ENCODE measurements around the gene LRRC7.
"Not testable (repeated sequence)": the region's sequence is repeated elsewhere in the genome, so short reads cannot be mapped to it uniquely, and the experiment has no call there.

Gene LRRC7

GRCh38 chr1:69878338-69878737, 310.6 kb downstream of the LRRC7 start:
- DNase-seq (ENCODE audit: low spot score in 2 of 2) (no peak), ATAC-seq (replicated peaks; ENCODE audit: extremely low read depth, poor library complexity, severe bottlenecking) (no peak)
- Mint-ChIP-seq H3K27me3 (no peaks in the 10 kb centered on the region), H3K4me1 (no peaks in the 10 kb centered on the region), H3K4me3 (no peak overlapping the region), H3K9me3 (peaks cover 16% of the 10 kb centered on the region), H3K27ac (ENCODE audit: low read depth) (no peak overlapping the region), H3K36me3 (ENCODE audit: insufficient read depth) (peaks cover 2% of the 10 kb centered on the region)

GRCh38 chr1:69888016-69888415, 320.3 kb downstream of the LRRC7 start:
- H3K27ac Mint-ChIP-seq (ENCODE audit: low read depth); H3K36me3 Mint-ChIP-seq (ENCODE audit: insufficient read depth); H3K4me1 Mint-ChIP-seq; H3K4me3 Mint-ChIP-seq; ATAC-seq (replicated peaks; ENCODE audit: extremely low read depth, poor library complexity, severe bottlenecking); DNase-seq (ENCODE audit: low spot score in 2 of 2); H3K27me3 Mint-ChIP-seq: not testable (repeated sequence)
- peaks cover 20% of the 10 kb centered on the region for H3K9me3 Mint-ChIP-seq

GRCh38 chr1:69888657-69889056, 320.9 kb downstream of the LRRC7 start:
- ATAC-seq (replicated peaks; ENCODE audit: extremely low read depth, poor library complexity, severe bottlenecking) (no peak), DNase-seq (ENCODE audit: low spot score in 2 of 2) (no peak)
- no peaks in the 10 kb centered on the region for H3K36me3 Mint-ChIP-seq (ENCODE audit: insufficient read depth)
- peaks cover 20% of the 10 kb centered on the region for H3K9me3 Mint-ChIP-seq
- H3K4me1 Mint-ChIP-seq = no peaks in the 10 kb centered on the region
- no peak overlapping the region for H3K27ac Mint-ChIP-seq (ENCODE audit: low read depth)
- no peaks in the 10 kb centered on the region for H3K27me3 Mint-ChIP-seq
- H3K4me3 Mint-ChIP-seq = no peak overlapping the region

- Mint-ChIP-seq H3K9me3 (peaks cover 16% of the 10 kb centered on the region), H3K36me3 (ENCODE audit: insufficient read depth) (no peaks in the 10 kb centered on the region), H3K27ac (ENCODE audit: low read depth) (no peak overlapping the region), H3K27me3 (no peaks in the 10 kb centered on the region), H3K4me1 (no peaks in the 10 kb centered on the region), H3K4me3 (no peak overlapping the region)
- DNase-seq (ENCODE audit: low spot score in 2 of 2) (no peak), ATAC-seq (replicated peaks; ENCODE audit: extremely low read depth, poor library complexity, severe bottlenecking) (no peak)
Measured at GRCh38 chr1:69898403-69898947, 330.8 kb downstream of the LRRC7 start.

- ATAC-seq (replicated peaks; ENCODE audit: extremely low read depth, poor library complexity, severe bottlenecking) (no peak), DNase-seq (ENCODE audit: low spot score in 2 of 2) (no peak)
- no peak overlapping the region for H3K27ac Mint-ChIP-seq (ENCODE audit: low read depth)
- peaks cover 12% of the 10 kb centered on the region for H3K9me3 Mint-ChIP-seq
- H3K36me3 Mint-ChIP-seq (ENCODE audit: insufficient read depth) = peaks cover 2% of the 10 kb centered on the region
- H3K4me3 Mint-ChIP-seq = no peak overlapping the region
- no peaks in the 10 kb centered on the region for H3K27me3 Mint-ChIP-seq
- H3K4me1 Mint-ChIP-seq = no peaks in the 10 kb centered on the region
Measured at GRCh38 chr1:69911301-69911801, 343.6 kb downstream of the LRRC7 start.

GRCh38 chr1:69913977-69914376, 346.3 kb downstream of the LRRC7 start:
- no peaks in the 10 kb centered on the region for H3K4me1 Mint-ChIP-seq
- peaks cover 2% of the 10 kb centered on the region for H3K36me3 Mint-ChIP-seq (ENCODE audit: insufficient read depth)
- peaks cover 17% of the 10 kb centered on the region for H3K9me3 Mint-ChIP-seq
- no peaks in the 10 kb centered on the region for H3K27me3 Mint-ChIP-seq
- ATAC-seq (replicated peaks; ENCODE audit: extremely low read depth, poor library complexity, severe bottlenecking) = no peak
- DNase-seq (ENCODE audit: low spot score in 2 of 2) = no peak
- no peak overlapping the region for H3K27ac Mint-ChIP-seq (ENCODE audit: low read depth)
- no peak overlapping the region for H3K4me3 Mint-ChIP-seq

GRCh38 chr1:69914976-69915765, 347.4 kb downstream of the LRRC7 start:
- Mint-ChIP-seq H3K36me3 (ENCODE audit: insufficient read depth) (no peaks in the 10 kb centered on the region), H3K4me3 (no peak overlapping the region), H3K27me3 (no peaks in the 10 kb centered on the region), H3K9me3 (peaks cover 12% of the 10 kb centered on the region), H3K27ac (ENCODE audit: low read depth) (no peak overlapping the region), H3K4me1 (no peaks in the 10 kb centered on the region)
- ATAC-seq (replicated peaks; ENCODE audit: extremely low read depth, poor library complexity, severe bottlenecking) = no peak
- no peak for DNase-seq (ENCODE audit: low spot score in 2 of 2)

- DNase-seq (ENCODE audit: low spot score in 2 of 2) = no peak
- no peaks in the 10 kb centered on the region for H3K4me1 Mint-ChIP-seq
- peaks cover 18% of the 10 kb centered on the region for H3K9me3 Mint-ChIP-seq
- no peaks in the 10 kb centered on the region for H3K27me3 Mint-ChIP-seq
- no peak overlapping the region for H3K27ac Mint-ChIP-seq (ENCODE audit: low read depth)
- no peak for ATAC-seq (replicated peaks; ENCODE audit: extremely low read depth, poor library complexity, severe bottlenecking)
- no peaks in the 10 kb centered on the region for H3K36me3 Mint-ChIP-seq (ENCODE audit: insufficient read depth)
- H3K4me3 Mint-ChIP-seq = no peak overlapping the region
Measured at GRCh38 chr1:69919129-69919921, 351.6 kb downstream of the LRRC7 start.

- Mint-ChIP-seq H3K4me3 (no peak overlapping the region), H3K9me3 (peaks cover 16% of the 10 kb centered on the region), H3K27me3 (no peaks in the 10 kb centered on the region), H3K4me1 (no peaks in the 10 kb centered on the region), H3K27ac (ENCODE audit: low read depth) (no peak overlapping the region), H3K36me3 (ENCODE audit: insufficient read depth) (no peaks in the 10 kb centered on the region)
- no peak for ATAC-seq (replicated peaks; ENCODE audit: extremely low read depth, poor library complexity, severe bottlenecking)
- no peak for DNase-seq (ENCODE audit: low spot score in 2 of 2)
Measured at GRCh38 chr1:69919922-69920273, 352.2 kb downstream of the LRRC7 start.

- ATAC-seq (replicated peaks; ENCODE audit: extremely low read depth, poor library complexity, severe bottlenecking) (no peak), DNase-seq (ENCODE audit: low spot score in 2 of 2) (no peak)
- no peaks in the 10 kb centered on the region for H3K4me1 Mint-ChIP-seq
- H3K27ac Mint-ChIP-seq (ENCODE audit: low read depth) = no peak overlapping the region
- H3K9me3 Mint-ChIP-seq = peaks cover 14% of the 10 kb centered on the region
- H3K4me3 Mint-ChIP-seq = no peak overlapping the region
- H3K27me3 Mint-ChIP-seq = no peaks in the 10 kb centered on the region
- H3K36me3 Mint-ChIP-seq (ENCODE audit: insufficient read depth) = no peaks in the 10 kb centered on the region
Measured at GRCh38 chr1:69920426-69920825, 352.7 kb downstream of the LRRC7 start.

- no peak for ATAC-seq (replicated peaks; ENCODE audit: extremely low read depth, poor library complexity, severe bottlenecking)
- H3K4me1 Mint-ChIP-seq = no peaks in the 10 kb centered on the region
- H3K9me3 Mint-ChIP-seq = peaks cover 15% of the 10 kb centered on the region
- no peaks in the 10 kb centered on the region for H3K27me3 Mint-ChIP-seq
- no peaks in the 10 kb centered on the region for H3K36me3 Mint-ChIP-seq (ENCODE audit: insufficient read depth)
- no peak overlapping the region for H3K4me3 Mint-ChIP-seq
- no peak overlapping the region for H3K27ac Mint-ChIP-seq (ENCODE audit: low read depth)
- no peak for DNase-seq (ENCODE audit: low spot score in 2 of 2)
Measured at GRCh38 chr1:69921486-69921885, 353.8 kb downstream of the LRRC7 start.

GRCh38 chr1:69928234-69928633, 360.5 kb downstream of the LRRC7 start:
- H3K36me3 Mint-ChIP-seq (ENCODE audit: insufficient read depth); H3K4me1 Mint-ChIP-seq; H3K4me3 Mint-ChIP-seq; H3K27ac Mint-ChIP-seq (ENCODE audit: low read depth); H3K27me3 Mint-ChIP-seq; DNase-seq (ENCODE audit: low spot score in 2 of 2); ATAC-seq (replicated peaks; ENCODE audit: extremely low read depth, poor library complexity, severe bottlenecking): not testable (repeated sequence)
- H3K9me3 Mint-ChIP-seq = peaks cover 35% of the 10 kb centered on the region
